ENCODE data around the gene MAGOH. TPM values are rescaled to one million over a fixed set of nuclear protein-coding genes. Genes with fewer than 3 reads are reported as not detected.

MAGOH gene
- total and polyA plus RNA-seq, 11 donors, result 18.8 to 74.2 (median 24.1) TPM

GRCh38 chr1:53280496-53280895, 42.2 kb upstream of the MAGOH start:
- intact Hi-C loops (cut with DNase I), result no loop called here
- H3K9me3 ChIP-seq, result no peaks in the 10 kb centered on the region
- no peak for TF ChIP-seq POLR2A (IDR thresholded peaks at IDR 0.05)
- TF ChIP-seq, protein P1, sequence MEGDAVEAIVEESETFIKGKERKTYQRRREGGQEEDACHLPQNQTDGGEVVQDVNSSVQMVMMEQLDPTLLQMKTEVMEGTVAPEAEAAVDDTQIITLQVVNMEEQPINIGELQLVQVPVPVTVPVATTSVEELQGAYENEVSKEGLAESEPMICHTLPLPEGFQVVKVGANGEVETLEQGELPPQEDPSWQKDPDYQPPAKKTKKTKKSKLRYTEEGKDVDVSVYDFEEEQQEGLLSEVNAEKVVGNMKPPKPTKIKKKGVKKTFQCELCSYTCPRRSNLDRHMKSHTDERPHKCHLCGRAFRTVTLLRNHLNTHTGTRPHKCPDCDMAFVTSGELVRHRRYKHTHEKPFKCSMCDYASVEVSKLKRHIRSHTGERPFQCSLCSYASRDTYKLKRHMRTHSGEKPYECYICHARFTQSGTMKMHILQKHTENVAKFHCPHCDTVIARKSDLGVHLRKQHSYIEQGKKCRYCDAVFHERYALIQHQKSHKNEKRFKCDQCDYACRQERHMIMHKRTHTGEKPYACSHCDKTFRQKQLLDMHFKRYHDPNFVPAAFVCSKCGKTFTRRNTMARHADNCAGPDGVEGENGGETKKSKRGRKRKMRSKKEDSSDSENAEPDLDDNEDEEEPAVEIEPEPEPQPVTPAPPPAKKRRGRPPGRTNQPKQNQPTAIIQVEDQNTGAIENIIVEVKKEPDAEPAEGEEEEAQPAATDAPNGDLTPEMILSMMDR (IDR thresholded peaks at IDR 0.05), result no peak

DNA sequence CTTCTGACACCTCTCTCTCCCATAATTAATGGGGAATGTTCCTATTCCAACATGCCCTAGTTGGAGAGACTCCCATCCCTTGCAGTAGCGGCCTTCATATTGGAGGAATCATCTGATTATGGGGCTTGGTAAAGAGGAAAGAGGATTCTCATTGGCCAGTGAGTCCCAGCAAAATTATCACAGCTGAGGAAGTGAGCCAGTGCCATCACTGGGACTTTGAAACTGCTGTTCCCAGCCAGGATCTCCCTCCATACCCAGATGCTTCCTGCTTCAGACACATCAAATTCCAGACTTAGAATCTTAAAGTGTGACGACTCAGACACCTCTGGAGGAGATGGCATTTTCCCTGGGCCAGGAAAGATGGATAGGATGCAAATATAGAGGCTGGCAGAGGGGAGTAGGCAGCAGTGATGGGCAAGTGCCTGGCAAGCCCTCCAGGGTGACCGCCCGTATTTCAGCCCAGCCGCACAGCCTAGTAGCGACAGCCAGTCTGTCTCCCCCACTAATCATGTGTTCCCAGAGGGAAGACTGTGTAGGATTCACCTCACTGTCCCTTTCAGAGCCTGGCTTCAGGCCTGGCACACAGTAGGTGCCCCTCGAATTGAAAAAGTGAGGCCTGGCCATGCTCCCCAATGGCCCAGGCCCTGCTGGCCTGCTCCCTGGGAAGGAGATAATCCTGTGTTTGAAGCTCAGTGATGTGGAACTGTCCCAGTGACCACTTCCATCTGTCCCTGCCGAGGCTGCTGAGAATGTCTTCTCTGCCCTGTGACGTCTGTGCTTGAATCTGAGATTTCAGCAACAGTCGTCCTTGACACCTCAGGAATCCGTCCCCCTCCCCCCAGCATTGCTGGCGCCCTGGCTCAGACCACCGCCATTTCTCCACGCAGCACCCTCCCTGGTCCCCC, 41.2 kb upstream of the MAGOH start:
- intact Hi-C loops (cut with DNase I), result loop anchor here in 2 of 10 donors (1.0 to 5.0 kb wide), 2 partner anchors 114 to 473 kb away; no protein-coding TSS in a partner anchor
- Histone ChIP-seq H3K4me1 (peaks cover 0 to 4% (median 0%) of the 10 kb centered on the region in 12 donors), H3K27me3 (no peaks in the 10 kb centered on the region), H3K27ac (no peak overlapping the region), H3K36me3 (peaks cover 0 to 3% (median 0%) of the 10 kb centered on the region in 9 donors), H3K4me3 (no peak overlapping the region), H3K9me3 (no peaks in the 10 kb centered on the region)
- DNase-seq (no peak), ATAC-seq (no peak)
- 78 to 83% (median 81%) methylated on average over 14 of the region's 14 CpGs for WGBS, 4 donors
- TF ChIP-seq, protein P1 (IDR thresholded peaks at IDR 0.05), result no peak
- no peak for TF ChIP-seq POLR2A (IDR thresholded peaks at IDR 0.05)

More at GRCh38 chr1:53280496-53280895, 42.2 kb upstream of the MAGOH start:
- Histone ChIP-seq H3K27me3 (no peaks in the 10 kb centered on the region), H3K4me3 (no peak overlapping the region), H3K27ac (no peak overlapping the region), H3K36me3 (peaks cover 0 to 3% (median 0%) of the 10 kb centered on the region in 9 donors), H3K4me1 (peaks cover 0 to 10% (median 0%) of the 10 kb centered on the region in 12 donors)
- ATAC-seq (no peak), DNase-seq (no peak)
- WGBS, 4 donors, result 91 to 92% (median 91%) methylated on average over 8 of the region's 8 CpGs

- Histone ChIP-seq H3K9me3 (no peaks in the 10 kb centered on the region), H3K36me3 (peaks cover 0 to 3% (median 0%) of the 10 kb centered on the region in 9 donors), H3K27me3 (no peaks in the 10 kb centered on the region), H3K27ac (no peak overlapping the region), H3K4me1 (no peaks in the 10 kb centered on the region), H3K4me3 (no peak overlapping the region)
- DNase-seq (peak in 4 of 5 donors; percentile 33 to 45 (median 39)), ATAC-seq (peak in 2 of 4 donors; percentile 50 to 68)
- intact Hi-C loops (cut with DNase I), result loop anchor here in 8 of 10 donors (1.0 to 5.0 kb wide), 2 partner anchors 115 to 474 kb away; no protein-coding TSS in a partner anchor
- TF ChIP-seq, protein P1 (IDR thresholded peaks at IDR 0.05), result peak; percentile 79 to 93 (median 88)
- no peak for TF ChIP-seq POLR2A (IDR thresholded peaks at IDR 0.05)
- 13 to 18% (median 16%) methylated on average over 8 of the region's 8 CpGs for WGBS, 4 donors
Measured at GRCh38 chr1:53278298-53278725, 40.0 kb upstream of the MAGOH start.

GRCh38 chr1:53277326-53277725, 39.0 kb upstream of the MAGOH start:
- peaks cover 0 to 3% (median 0%) of the 10 kb centered on the region in 9 donors for H3K36me3 ChIP-seq
- no peaks in the 10 kb centered on the region for H3K9me3 ChIP-seq
- DNase-seq, result peak in 1 of 5 donors; percentile 16
- H3K27me3 ChIP-seq, result no peaks in the 10 kb centered on the region
- WGBS, 4 donors, result 93 to 98% (median 94%) methylated on average over 4 to 5 of the region's 5 CpGs
- no peak for ATAC-seq
- no peak overlapping the region for H3K27ac ChIP-seq
- no peaks in the 10 kb centered on the region for H3K4me1 ChIP-seq
- intact Hi-C loops (cut with DNase I), result loop anchor here in 2 of 10 donors (1.0 to 5.0 kb wide), 2 partner anchors 116 to 475 kb away; no protein-coding TSS in a partner anchor
- TF ChIP-seq, protein P1 (IDR thresholded peaks at IDR 0.05), result no peak
- no peak for TF ChIP-seq POLR2A (IDR thresholded peaks at IDR 0.05)
- no peak overlapping the region for H3K4me3 ChIP-seq
